Right lobe of liver (tissue), 6 donors: Measurements from ENCODE around the gene FLNC. TPM values are rescaled to one million over a fixed set of nuclear protein-coding genes. Genes with fewer than 3 reads are reported as not detected.

ENCODE experiments used
- ATAC-seq, 4 donors: fragments of 200-7000 bp; cut with Tn5 transposase; one replicate each; pipeline ENCODE4 v1.9.1; 2020; ENCODE audit warnings: mild to moderate bottlenecking in 4 of 4, moderate library complexity in 4 of 4
- DNase-seq, 3 donors: peaks; one replicate each; pipeline ENCODE4 v3.0.0-alpha.2; 2020
- H3K27ac ChIP-seq, 3 donors: fragments of 200-600 bp; one replicate each; pipeline ENCODE4 v1.8.0; 2022
- H3K27me3 ChIP-seq, 2 donors: fragments of 200-600 bp; one replicate each; pipeline ENCODE4 v1.8.0; 2022
- H3K36me3 ChIP-seq, 4 donors: fragments of 200-600 bp; sonication (generic) in 1 of 4; one replicate each; pipeline versions ENCODE4 v1.5.1 to v1.8.0; 2017 to 2022; ENCODE audit warnings: control low read depth in 1 of 4
- H3K4me1 ChIP-seq, 4 donors: fragments of 200-600 bp; sonication (generic) in 1 of 4; one replicate each; pipeline versions ENCODE4 v1.5.1 to v1.8.0; 2017 to 2022; ENCODE audit warnings: control low read depth in 1 of 4
- H3K4me3 ChIP-seq, 3 donors: fragments of 200-600 bp; one replicate each; pipeline ENCODE4 v1.8.0; 2022
- H3K9me3 ChIP-seq, 4 donors: fragments of 200-600 bp; sonication (generic) in 1 of 4; one replicate each; pipeline versions ENCODE4 v1.5.1 to v1.8.0; 2017 to 2022; ENCODE audit warnings: control low read depth in 1 of 4
- POLR2A ChIP-seq: fragments of 450-650 bp; IDR thresholded peaks from one replicate; pipeline ENCODE4 v1.6.1; 2017; ENCODE audit warnings: antibody characterized with exemption, mild to moderate bottlenecking
- WGBS: methylation state at CpG from one replicate; pipeline ENCODE4 v1.1.6; 2018; ENCODE audit warnings: low coverage, low lambda C conversion rate; ENCODE audit not compliant: insufficient coverage; ENCODE audit errors: missing lambda C conversion rate; 5-methylcytosine and 5-hydroxymethylcytosine counted together
- intact Hi-C, 2 donors: fragments of 100-400 bp; cut with DNase I; formaldehyde crosslinking; loops; one replicate each; pipeline versions ENCODE4 v1.11.2 to v1.14.1; 2022
- total RNA-seq, 6 experiments: library from RNA; depleted of rRNA in 2 of 6; stranded (reverse); fragments of >200 nt in 2 of 6; fragmentation: NEBNext Ultra II Directional in 3 of 6; extraction: Animal tissue kit (Norgen Biotek cat#: 25700) in 3 of 6; gene quantifications; one replicate each; pipeline versions ENCODE4 v1.1.0 to v1.2.4, GENCODE V29; 2016 to 2023
- TF ChIP-seq, protein P1 (sequence below), 4 donors: fragments of 200-600 bp in 3 of 4; fragments of 450-650 bp in 1 of 4; IDR thresholded peaks; one replicate each; pipeline versions ENCODE4 v1.5.1 to v1.8.0; 2016 to 2022; ENCODE audit warnings: antibody characterized with exemption in 4 of 4, mild to moderate bottlenecking in 2 of 4
- donor health status: DM: no; HTN: yes; CAD: no.
- donor health status: DM: no; HTN: no; CAD: no.
- donor health status: DM: no; HTN: no; CAD: no.
- donor health status: DM: no; HTN: yes; CAD: no.
- donor health status: DM: no; HTN: yes; CAD: no.

FLNC gene
- total RNA-seq, 6 experiments from 2014 or later = 0.27 to 5.1 (median 0.74) TPM

DNA sequence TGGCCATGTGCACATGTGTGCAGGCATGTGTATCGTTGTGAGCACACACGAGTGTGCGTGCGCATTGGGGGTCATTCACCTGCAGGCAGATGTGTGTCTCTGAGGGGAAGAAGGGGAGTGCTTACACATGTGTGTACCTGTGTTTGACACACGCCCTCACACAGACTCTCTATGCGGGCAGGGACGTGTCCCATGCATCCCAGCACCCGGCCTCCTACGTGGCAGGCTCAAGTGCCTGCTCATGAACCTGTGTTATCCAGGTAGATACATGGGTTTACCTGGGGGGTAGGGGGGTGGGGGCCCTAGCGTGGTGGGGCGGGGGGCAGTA, 61.7 kb downstream of the FLNC start:
- no peak for ATAC-seq

GRCh38 chr7:128892521-128893250, 62.5 kb downstream of the FLNC start:
- ATAC-seq (no peak), DNase-seq (peak in 1 of 3 donors; percentile 46)
- H3K27me3 ChIP-seq = no peaks in the 10 kb centered on the region
- H3K9me3 ChIP-seq = no peaks in the 10 kb centered on the region
- 100% methylated on average over 1 of the region's 13 CpGs for WGBS
- H3K36me3 ChIP-seq = no peaks in the 10 kb centered on the region
- intact Hi-C loops = no loop called here
- H3K27ac ChIP-seq = no peak overlapping the region
- H3K4me3 ChIP-seq = no peak overlapping the region
- peaks cover 0 to 3% (median 0%) of the 10 kb centered on the region in 4 donors for H3K4me1 ChIP-seq
- TF ChIP-seq POLR2A = no peak

More for the DNA sequence above, 61.7 kb downstream of the FLNC start:
- Histone ChIP-seq H3K27me3 (no peaks in the 10 kb centered on the region), H3K9me3 (no peaks in the 10 kb centered on the region), H3K27ac (no peak overlapping the region), H3K4me3 (no peak overlapping the region), H3K36me3 (no peaks in the 10 kb centered on the region), H3K4me1 (peaks cover 0 to 3% (median 0%) of the 10 kb centered on the region in 4 donors)
- TF ChIP-seq, protein P1, sequence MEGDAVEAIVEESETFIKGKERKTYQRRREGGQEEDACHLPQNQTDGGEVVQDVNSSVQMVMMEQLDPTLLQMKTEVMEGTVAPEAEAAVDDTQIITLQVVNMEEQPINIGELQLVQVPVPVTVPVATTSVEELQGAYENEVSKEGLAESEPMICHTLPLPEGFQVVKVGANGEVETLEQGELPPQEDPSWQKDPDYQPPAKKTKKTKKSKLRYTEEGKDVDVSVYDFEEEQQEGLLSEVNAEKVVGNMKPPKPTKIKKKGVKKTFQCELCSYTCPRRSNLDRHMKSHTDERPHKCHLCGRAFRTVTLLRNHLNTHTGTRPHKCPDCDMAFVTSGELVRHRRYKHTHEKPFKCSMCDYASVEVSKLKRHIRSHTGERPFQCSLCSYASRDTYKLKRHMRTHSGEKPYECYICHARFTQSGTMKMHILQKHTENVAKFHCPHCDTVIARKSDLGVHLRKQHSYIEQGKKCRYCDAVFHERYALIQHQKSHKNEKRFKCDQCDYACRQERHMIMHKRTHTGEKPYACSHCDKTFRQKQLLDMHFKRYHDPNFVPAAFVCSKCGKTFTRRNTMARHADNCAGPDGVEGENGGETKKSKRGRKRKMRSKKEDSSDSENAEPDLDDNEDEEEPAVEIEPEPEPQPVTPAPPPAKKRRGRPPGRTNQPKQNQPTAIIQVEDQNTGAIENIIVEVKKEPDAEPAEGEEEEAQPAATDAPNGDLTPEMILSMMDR (IDR thresholded peaks at IDR 0.05) = no peak
- no peak for TF ChIP-seq POLR2A
- intact Hi-C loops = no loop called here
- no peak for DNase-seq
- WGBS = 83% methylated on average over 7 of the region's 11 CpGs

- WGBS = 77% methylated on average over 9 of the region's 23 CpGs
- Histone ChIP-seq H3K27ac (no peak overlapping the region), H3K4me3 (no peak overlapping the region), H3K27me3 (no peaks in the 10 kb centered on the region), H3K4me1 (peaks cover 0 to 3% (median 0%) of the 10 kb centered on the region in 4 donors), H3K36me3 (no peaks in the 10 kb centered on the region), H3K9me3 (no peaks in the 10 kb centered on the region)
- TF ChIP-seq, protein P1 (IDR thresholded peaks at IDR 0.05) = no peak
- peak in 1 of 3 donors; percentile 51 for DNase-seq
- peak in 1 of 4 donors; percentile 12 for ATAC-seq
- intact Hi-C loops = no loop called here
Measured at GRCh38 chr7:128893251-128894100, 63.3 kb downstream of the FLNC start.

- intact Hi-C loops = no loop called here
- Histone ChIP-seq H3K27ac (no peak overlapping the region), H3K9me3 (no peaks in the 10 kb centered on the region), H3K4me1 (peaks cover 0 to 7% (median 2%) of the 10 kb centered on the region in 4 donors), H3K36me3 (no peaks in the 10 kb centered on the region), H3K4me3 (no peak overlapping the region), H3K27me3 (no peaks in the 10 kb centered on the region)
- no CpG with 5 or more reads among the region's 6 CpGs for WGBS
- TF ChIP-seq, protein P1 (IDR thresholded peaks at IDR 0.05) = no peak
- TF ChIP-seq POLR2A = no peak
- no peak for ATAC-seq
- peak in 1 of 3 donors; percentile 43 for DNase-seq
Measured at GRCh38 chr7:128894101-128894440, 63.9 kb downstream of the FLNC start.

- TF ChIP-seq, protein P1 (IDR thresholded peaks at IDR 0.05) = no peak
- TF ChIP-seq POLR2A = no peak
- intact Hi-C loops = no loop called here
- WGBS = 50% methylated on average over 3 of the region's 3 CpGs
- ATAC-seq (no peak), DNase-seq (peak in 1 of 3 donors; percentile 18)
- H3K27me3 ChIP-seq = no peaks in the 10 kb centered on the region
- H3K27ac ChIP-seq = no peak overlapping the region
- no peaks in the 10 kb centered on the region for H3K9me3 ChIP-seq
- peaks cover 0 to 18% (median 6%) of the 10 kb centered on the region in 4 donors for H3K4me1 ChIP-seq
- H3K4me3 ChIP-seq = no peak overlapping the region
- H3K36me3 ChIP-seq = no peaks in the 10 kb centered on the region
Measured at GRCh38 chr7:128895320-128895719, 65.1 kb downstream of the FLNC start.
